IMR-90 (cell line): ENCODE data around the gene SLC44A2. TPM values are rescaled to one million over a fixed set of nuclear protein-coding genes. Genes with fewer than 3 reads are reported as not detected.

ENCODE experiments used
- ATAC-seq: fragments of 200-7000 bp; cut with Tn5 transposase; 2 replicates; pipeline ENCODE4 v1.9.1; 2020; ENCODE audit warnings: low read depth, mild to moderate bottlenecking, moderate library complexity
- BruUV-seq: library from RNA; stranded (reverse); fragments of 400-500 nt; replicated peaks from 2 replicates; lab custom pipeline; 2021; lab: Mats Ljungman, UMichigan
- CTCF ChIA-PET: fragments of 300-600 bp; formaldehyde crosslinking; extraction: SDS; loops from one replicate; lab custom pipeline; 2021; ENCODE audit warnings: antibody characterized with exemption; lab: Yijun Ruan, JAX
- POLR2A ChIA-PET: fragments of 300-600 bp; sonication (Branson Sonifier 250); formaldehyde crosslinking; loops from one replicate; lab custom pipeline; 2022; ENCODE audit warnings: antibody characterized with exemption; ENCODE audit not compliant: unreplicated experiment; lab: Charles Lee
- DNase-seq: peaks from one replicate; pipeline ENCODE4 v3.0.0; 2013
- H2AFZ ChIP-seq: replicated peaks from 2 replicates; pipeline ENCODE3; 2013; ENCODE audit warnings: low read length, mild to moderate bottlenecking; ENCODE audit not compliant: poor library complexity
- H2AK5ac ChIP-seq: 2 replicates; pipeline ENCODE4 v1.6.1; 2013; ENCODE audit warnings: low read depth, low read length, inconsistent platforms
- H2AK9ac ChIP-seq: replicated peaks from 2 replicates; pipeline ENCODE3; 2013; ENCODE audit warnings: mild to moderate bottlenecking, low read depth, low read length, moderate library complexity; ENCODE audit not compliant: poor library complexity
- H2BK120ac ChIP-seq: 2 replicates; pipeline ENCODE4 v1.6.1; 2013; ENCODE audit warnings: low read depth, low read length, inconsistent platforms
- H2BK15ac ChIP-seq: 3 replicates; pipeline ENCODE4 v1.6.1; 2013; ENCODE audit warnings: low read depth, low read length, inconsistent platforms
- H2BK20ac ChIP-seq: 2 replicates; pipeline ENCODE4 v1.6.1; 2013; ENCODE audit warnings: low read depth, mild to moderate bottlenecking, inconsistent platforms, low read length, moderate library complexity
- H2BK5ac ChIP-seq: 2 replicates; pipeline ENCODE4 v1.6.1; 2013; ENCODE audit warnings: mild to moderate bottlenecking, low read depth, low read length, inconsistent platforms; ENCODE audit not compliant: poor library complexity, severe bottlenecking
- H3K14ac ChIP-seq: replicated peaks from 2 replicates; pipeline ENCODE4 v1.6.1; 2013; ENCODE audit warnings: low read depth, low read length, inconsistent platforms
- H3K18ac ChIP-seq: 2 replicates; pipeline ENCODE4 v1.6.1; 2013; ENCODE audit warnings: low read depth, low read length, control low read depth
- H3K23ac ChIP-seq: 2 replicates; pipeline ENCODE4 v1.6.1; 2013; ENCODE audit warnings: low read depth, low read length, inconsistent platforms
- H3K27ac ChIP-seq: 2 replicates; pipeline ENCODE4 v1.5.1; 2013; ENCODE audit warnings: mild to moderate bottlenecking, control low read depth, low read length; ENCODE audit not compliant: insufficient read depth
- H3K27me3 ChIP-seq: 2 replicates; pipeline ENCODE4 v1.6.1; 2013; ENCODE audit warnings: low read length; ENCODE audit not compliant: control insufficient read depth, insufficient read depth
- H3K36me3 ChIP-seq: 2 replicates; pipeline ENCODE4 v1.6.1; 2013; ENCODE audit warnings: low read length, mixed read lengths; ENCODE audit not compliant: control insufficient read depth, insufficient read depth
- H3K4ac ChIP-seq: 2 replicates; pipeline ENCODE4 v1.6.1; 2013; ENCODE audit warnings: low read depth, low read length, inconsistent platforms
- H3K4me1 ChIP-seq: 2 replicates; pipeline ENCODE4 v1.6.1; 2013; ENCODE audit warnings: low read length, mixed read lengths; ENCODE audit not compliant: control insufficient read depth, insufficient read depth
- H3K4me2 ChIP-seq: 2 replicates; pipeline ENCODE4 v1.6.1; 2013; ENCODE audit warnings: low read depth, mild to moderate bottlenecking, control low read depth, low read length, moderate library complexity
- H3K4me3 ChIP-seq: 2 replicates; pipeline ENCODE4 v1.5.1; 2013; ENCODE audit warnings: low read depth, mild to moderate bottlenecking, control low read depth, low read length, moderate library complexity; ENCODE audit not compliant: insufficient read depth
- H3K56ac ChIP-seq: 2 replicates; pipeline ENCODE4 v1.6.1; 2013; ENCODE audit warnings: low read length, inconsistent platforms; ENCODE audit not compliant: insufficient read depth; ENCODE audit errors: extremely low read depth
- H3K79me1 ChIP-seq, 2 experiments: 2 replicates each; pipeline ENCODE4 v1.6.1; 2013; ENCODE audit warnings: low read length in 2 of 2, inconsistent platforms in 1 of 2, low read depth in 1 of 2
- H3K9ac ChIP-seq: 2 replicates; pipeline ENCODE4 v1.6.1; 2013; ENCODE audit warnings: low read depth, low read length, control low read depth
- H3K9me1 ChIP-seq: 2 replicates; pipeline ENCODE4 v1.6.1; 2013; ENCODE audit warnings: low read length, inconsistent platforms; ENCODE audit not compliant: insufficient read depth
- H3K9me3 ChIP-seq: 2 replicates; pipeline ENCODE4 v1.6.1; 2013; ENCODE audit warnings: low read length; ENCODE audit not compliant: control insufficient read depth, insufficient read depth
- H4K20me1 ChIP-seq: 2 replicates; pipeline ENCODE4 v1.6.1; 2013; ENCODE audit warnings: low read length, inconsistent platforms; ENCODE audit not compliant: insufficient read depth
- H4K5ac ChIP-seq: 2 replicates; pipeline ENCODE4 v1.6.1; 2013; ENCODE audit warnings: mild to moderate bottlenecking, low read depth, low read length, control low read depth
- H4K8ac ChIP-seq, 2 experiments: 2 replicates each; pipeline ENCODE4 v1.6.1; 2013; ENCODE audit warnings: low read depth in 2 of 2, low read length in 2 of 2, control low read depth in 1 of 2, inconsistent platforms in 1 of 2
- H4K91ac ChIP-seq: 2 replicates; pipeline ENCODE4 v1.6.1; 2013; ENCODE audit warnings: low read depth, low read length, inconsistent platforms; ENCODE audit not compliant: insufficient read depth
- CEBPB ChIP-seq: IDR thresholded peaks from 2 replicates; pipeline ENCODE4 v1.6.1; 2012; ENCODE audit warnings: low read depth, low read length, improper control_type of control experiment
- CHD1 ChIP-seq: IDR thresholded peaks from 2 replicates; pipeline ENCODE4 v1.6.1; 2012; ENCODE audit warnings: low read depth, low read length, improper control_type of control experiment
- CTCF ChIP-seq: conservative IDR thresholded peaks from 2 replicates; pipeline ENCODE4 v1.5.1; 2012; ENCODE audit warnings: mild to moderate bottlenecking, low read depth, low read length, improper control_type of control experiment
- FOS ChIP-seq: fragments of 150-350 bp; IDR thresholded peaks from 2 replicates; pipeline ENCODE4 v1.6.1; 2016; ENCODE audit warnings: low read depth, low read length
- MAFK ChIP-seq: IDR thresholded peaks from 2 replicates; pipeline ENCODE4 v1.6.1; 2012; ENCODE audit warnings: low read depth, low read length, improper control_type of control experiment
- MAZ ChIP-seq: IDR thresholded peaks from 2 replicates; pipeline ENCODE4 v1.6.1; 2012; ENCODE audit warnings: low read depth, mild to moderate bottlenecking, low read length, improper control_type of control experiment, moderate library complexity, borderline replicate concordance
- MXI1 ChIP-seq: IDR thresholded peaks from 2 replicates; pipeline ENCODE4 v1.6.1; 2012; ENCODE audit warnings: low read depth, mild to moderate bottlenecking, low read length, moderate library complexity, borderline replicate concordance
- NFE2L2 ChIP-seq: fragments of 150-350 bp; IDR thresholded peaks from 2 replicates; pipeline ENCODE4 v1.6.1; 2016; ENCODE audit warnings: low read depth, mild to moderate bottlenecking, low read length
- POLR2A ChIP-seq: IDR thresholded peaks from 2 replicates; pipeline ENCODE4 v1.6.1; 2012; ENCODE audit warnings: mild to moderate bottlenecking, low read depth, low read length
- RAD21 ChIP-seq: IDR thresholded peaks from 2 replicates; pipeline ENCODE4 v1.6.1; 2012; ENCODE audit warnings: low read length, improper control_type of control experiment
- RCOR1 ChIP-seq: IDR thresholded peaks from 2 replicates; pipeline ENCODE4 v1.6.1; 2012; ENCODE audit warnings: mild to moderate bottlenecking, low read length, improper control_type of control experiment; ENCODE audit not compliant: insufficient replicate concordance
- RFX5 ChIP-seq: IDR thresholded peaks from 2 replicates; pipeline ENCODE4 v1.8.0; 2012; ENCODE audit warnings: low read depth, mild to moderate bottlenecking, low read length, moderate library complexity
- SMC3 ChIP-seq: fragments of 150-350 bp; IDR thresholded peaks from 2 replicates; pipeline ENCODE4 v1.6.1; 2016; ENCODE audit warnings: low read depth, mild to moderate bottlenecking, antibody characterized with exemption, low read length, moderate library complexity
- USF2 ChIP-seq: fragments of 150-350 bp; IDR thresholded peaks from 2 replicates; pipeline ENCODE4 v1.6.1; 2017; ENCODE audit warnings: mild to moderate bottlenecking, antibody characterized with exemption, low read length, low read depth
- WGBS, 2 experiments: methylation state at CpG; one replicate each; pipeline versions ENCODE4 v1.1.5 to v1.1.7; 2013; ENCODE audit warnings: missing lambda C conversion rate in 2 of 2; ENCODE audit not compliant: insufficient read length in 1 of 2; ENCODE audit errors: extremely low coverage in 2 of 2; 5-methylcytosine and 5-hydroxymethylcytosine counted together
- dilution Hi-C: fragments of 300-500 bp; cut with HindIII; formaldehyde crosslinking; loops from one replicate; pipeline ENCODE4 v1.14.3; 2018; ENCODE audit warnings: low sequenced_read_pairs; ENCODE audit not compliant: unreplicated experiment
- in situ Hi-C: fragments of 300-500 bp; cut with MboI; formaldehyde crosslinking; loops from 3 replicates; pipeline ENCODE4 v1.14.3; 2019; ENCODE audit warnings: low sequenced_read_pairs, inconsistent platforms, mixed read lengths
- intact Hi-C: fragments of 100-400 bp; cut with micrococcal nuclease; formaldehyde crosslinking; loops from 2 replicates; pipeline ENCODE4 v1.10.0; 2022
- polyA plus RNA-seq, 3 experiments: library from polyadenylated mRNA; depleted of rRNA; stranded (reverse); fragments of >200 nt; gene quantifications; 2 replicates each; pipeline ENCODE4 v1.2.3, GENCODE V29; 2012; ENCODE audit warnings: low replicate concordance in 1 of 3
- total RNA-seq: library from RNA; depleted of rRNA; stranded (reverse); fragments of >200 nt; gene quantifications from 2 replicates; pipeline ENCODE4 v1.2.3, GENCODE V29; 2012

The SLC44A2 gene
- total and polyA plus RNA-seq, 2 of the 4 experiments (the other 2 are of a cell fraction): 28.5 to 62.9 TPM

DNA sequence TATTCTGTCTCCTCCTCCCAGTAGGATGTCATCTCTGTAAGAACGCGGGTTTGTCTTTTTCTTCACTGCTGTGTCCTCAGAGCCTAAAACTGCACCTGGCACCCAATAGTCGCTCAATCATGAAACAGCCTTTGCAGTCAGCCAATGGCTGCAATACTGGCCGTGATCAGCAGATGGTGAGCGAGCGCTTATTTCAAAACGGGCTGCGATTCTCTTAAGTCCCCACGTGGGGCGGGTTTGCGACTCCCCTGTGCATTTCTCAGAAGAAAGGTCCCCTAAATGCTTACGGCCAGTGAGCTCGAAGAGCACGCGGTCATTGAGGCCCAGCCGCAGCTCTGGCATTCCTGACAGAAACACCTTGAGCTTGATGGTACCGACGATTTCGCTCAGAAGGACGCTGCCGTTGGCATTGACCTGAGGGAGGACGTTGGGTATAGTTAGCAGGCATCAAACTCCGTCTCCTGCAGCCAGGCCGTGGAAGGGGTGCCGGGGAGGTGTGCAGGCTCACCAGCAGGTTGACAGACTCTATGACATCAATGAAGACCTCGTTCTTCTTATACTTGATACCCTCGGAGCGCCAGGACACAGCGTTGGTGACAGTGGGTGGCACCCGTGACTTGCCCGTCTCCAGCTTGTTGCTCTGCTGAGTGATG lies 44.2 kb upstream of the SLC44A2 start (continued):
- TF ChIP-seq MXI1 (peak; percentile 53; the same call in 1 of the 2 replicates), MAFK (no peak)

- no peak overlapping the region for H3K23ac ChIP-seq
- H3K27ac ChIP-seq: no peak overlapping the region
- in situ Hi-C loops (loop anchor here (5.0 kb wide), 1 partner anchor 60 kb away; no protein-coding TSS in a partner anchor), dilution Hi-C loops (no loop called here), intact Hi-C loops (no loop called here)
- no peak overlapping the region for H2AK5ac ChIP-seq
- H4K20me1 ChIP-seq: no peaks in the 10 kb centered on the region; the same call in 1 of the 2 replicates
- no peak overlapping the region for H2BK120ac ChIP-seq
- no peak overlapping the region for H3K4me2 ChIP-seq
- H3K79me1 ChIP-seq: no peaks in the 10 kb centered on the region
- no peaks in the 10 kb centered on the region for H3K36me3 ChIP-seq
- no peak overlapping the region for H2BK5ac ChIP-seq
- no peak overlapping the region for H4K91ac ChIP-seq
- H3K9ac ChIP-seq: no peak overlapping the region
- ChIA-PET POLR2A (interaction anchor here (0.6 kb wide), 1 partner anchor 82 kb away, joined by 5 read pairs; no protein-coding TSS in a partner anchor), CTCF (interaction anchor here (0.6 to 3.1 kb wide), 5 partner anchors 9 to 62 kb away, joined by 3 to 38 read pairs (median 6); no protein-coding TSS in a partner anchor)
- 93% methylated on average over 10 of the region's 13 CpGs; no CpG with 5 or more reads in 1 of the 2 experiments for WGBS, 2 experiments
- no peak overlapping the region for H3K4me3 ChIP-seq
- no peaks in the 10 kb centered on the region for H3K9me1 ChIP-seq
- H2BK20ac ChIP-seq: no peak overlapping the region
- peaks cover 9% of the 10 kb centered on the region for H3K27me3 ChIP-seq
- no peak overlapping the region for H2AK9ac ChIP-seq
- no peak overlapping the region for H3K18ac ChIP-seq
- BruUV-seq: no TSS peak
- ATAC-seq (no peak), DNase-seq (no peak)
- no peak overlapping the region for H4K5ac ChIP-seq
- no peak overlapping the region for H3K14ac ChIP-seq
- H3K56ac ChIP-seq: no peak overlapping the region
- H4K8ac ChIP-seq: no peak overlapping the region
- H2AFZ ChIP-seq: no peak overlapping the region
- H2BK15ac ChIP-seq: no peak overlapping the region
- no peaks in the 10 kb centered on the region; the same call in 1 of the 2 replicates for H3K9me3 ChIP-seq
- H3K4me1 ChIP-seq: peaks cover under 1% of the 10 kb centered on the region; the same call in 1 of the 2 replicates
- H3K4ac ChIP-seq: no peak overlapping the region
- no peak for TF ChIP-seq SMC3
- TF ChIP-seq NFE2L2: no peak
- no peak for TF ChIP-seq CTCF
- no peak for TF ChIP-seq CHD1
- TF ChIP-seq FOS: no peak
- no peak for TF ChIP-seq MAZ
- no peak for TF ChIP-seq RFX5
- TF ChIP-seq POLR2A: no peak
- no peak for TF ChIP-seq CEBPB
- TF ChIP-seq MAFK: no peak
- no peak for TF ChIP-seq USF2
- no peak for TF ChIP-seq RCOR1
- TF ChIP-seq RAD21: no peak
Measured at GRCh38 chr19:10582091-10582490, 43.3 kb upstream of the SLC44A2 start.
